CD4-positive, alpha-beta memory T cell (primary cell): Measurements from ENCODE around the gene ITGB3. TPM values are rescaled to one million over a fixed set of nuclear protein-coding genes. Genes with fewer than 3 reads are reported as not detected.

ENCODE experiments used
- CTCF ChIA-PET: fragments of 350-600 bp; sonication (Branson Sonifier 250); formaldehyde crosslinking; loops from one replicate; lab custom pipeline; 2021; ENCODE audit warnings: inconsistent platforms; ENCODE audit not compliant: partially characterized antibody; lab: Charles Lee
- POLR2A ChIA-PET: fragments of 350-600 bp; sonication (Branson Sonifier 250); formaldehyde crosslinking; loops from one replicate; lab custom pipeline; 2021; ENCODE audit not compliant: partially characterized antibody; lab: Charles Lee
- DNase-seq, 5 donors: peaks; one replicate each; pipeline versions ENCODE4 v3.0.0 to v3.0.0-alpha.2; 2020 to 2022; ENCODE audit warnings: mixed read lengths in 1 of 5
- H3K27ac ChIP-seq: one replicate; pipeline ENCODE4 v1.7.0; 2013; ENCODE audit warnings: low read depth, low read length
- H3K27me3 ChIP-seq: 2 replicates; pipeline ENCODE4 v1.7.0; 2013; ENCODE audit warnings: mild to moderate bottlenecking, low read length, moderate library complexity; ENCODE audit not compliant: insufficient read depth
- H3K36me3 ChIP-seq: 2 replicates; pipeline ENCODE4 v1.7.0; 2013; ENCODE audit warnings: mild to moderate bottlenecking, low read length, moderate library complexity; ENCODE audit not compliant: insufficient read depth
- H3K4me1 ChIP-seq: 2 replicates; pipeline ENCODE4 v1.7.0; 2013; ENCODE audit warnings: mild to moderate bottlenecking, low read length, moderate library complexity; ENCODE audit not compliant: insufficient read depth
- H3K4me3 ChIP-seq, 2 donors: one replicate each; pipeline ENCODE4 v1.7.0; 2013; ENCODE audit warnings: low read length in 2 of 2, mild to moderate bottlenecking in 1 of 2
- H3K9me3 ChIP-seq, 2 donors: one replicate each; pipeline ENCODE4 v1.7.0; 2013; ENCODE audit warnings: low read length in 2 of 2, control low read depth in 1 of 2; ENCODE audit not compliant: control insufficient read depth in 1 of 2
- H3K27ac Mint-ChIP-seq, 7 donors: one replicate each; pipeline ENCODE4 v1.8.0; 2020 to 2021; ENCODE audit warnings: mixed read lengths in 7 of 7, mild to moderate bottlenecking in 6 of 7, inconsistent platforms in 3 of 7, moderate library complexity in 3 of 7
- H3K27me3 Mint-ChIP-seq, 2 donors: one replicate each; pipeline ENCODE4 v1.8.0; 2020 to 2021; ENCODE audit warnings: mixed read lengths in 2 of 2
- H3K36me3 Mint-ChIP-seq, 2 donors: one replicate each; pipeline ENCODE4 v1.8.0; 2020 to 2021; ENCODE audit warnings: mixed read lengths in 2 of 2, inconsistent platforms in 1 of 2, mild to moderate bottlenecking in 1 of 2
- H3K4me1 Mint-ChIP-seq, 4 donors: one replicate each; pipeline ENCODE4 v1.8.0; 2020 to 2021; ENCODE audit warnings: mixed read lengths in 4 of 4, mild to moderate bottlenecking in 1 of 4
- H3K4me3 Mint-ChIP-seq, 8 donors: one replicate each; pipeline ENCODE4 v1.8.0; 2020 to 2021; ENCODE audit warnings: mixed read lengths in 8 of 8, mild to moderate bottlenecking in 7 of 8, moderate library complexity in 6 of 8, inconsistent platforms in 3 of 8
- H3K9me3 Mint-ChIP-seq, 8 donors: one replicate each; pipeline ENCODE4 v1.8.0; 2020 to 2021; ENCODE audit warnings: mixed read lengths in 8 of 8, mild to moderate bottlenecking in 5 of 8, inconsistent platforms in 3 of 8, moderate library complexity in 1 of 8
- intact Hi-C: fragments of 100-400 bp; cut with micrococcal nuclease; formaldehyde crosslinking; loops from one replicate; pipeline ENCODE4 v1.15.1; 2023
- polyA plus RNA-seq, 2 donors: library from polyadenylated mRNA; unstranded; fragments of 300-500 nt; fragmentation: Illumina TruSeq; gene quantifications; one replicate each; pipeline ENCODE4 v1.2.3, GENCODE V29; 2021
- total RNA-seq, 2 experiments: library from RNA; stranded (reverse); gene quantifications; one replicate each; pipeline ENCODE4 v1.2.3, GENCODE V29; 2021

The ITGB3 gene
- total and polyA plus RNA-seq, 4 experiments from 2014 or later = not detected

DNA sequence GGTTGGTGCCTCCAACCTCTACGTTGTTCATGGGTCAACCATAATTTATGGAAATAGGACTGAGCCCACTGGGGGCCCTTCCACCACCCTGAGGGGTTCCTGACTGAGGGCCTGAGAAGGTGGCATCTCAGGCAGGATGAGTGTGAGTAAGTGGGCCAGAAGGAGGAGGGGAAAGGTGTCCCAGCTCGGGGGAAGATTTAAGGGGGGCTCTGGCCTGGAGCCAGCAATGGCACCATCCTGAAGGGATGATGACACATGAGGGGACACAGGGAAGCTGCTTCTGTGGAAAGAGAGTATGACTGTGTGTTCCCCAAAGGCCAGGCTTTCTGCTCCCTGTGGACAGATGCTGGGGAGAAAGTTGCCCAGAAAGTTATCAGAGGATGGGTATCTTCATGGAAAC is 25.8 kb upstream of the ITGB3 start:
- DNase-seq = no peak
- H3K36me3 Mint-ChIP-seq = no peaks in the 10 kb centered on the region
- peaks cover 0 to 4% (median 0%) of the 10 kb centered on the region in 8 donors for H3K9me3 Mint-ChIP-seq
- H3K27me3 ChIP-seq = no peaks in the 10 kb centered on the region
- peaks cover 12% of the 10 kb centered on the region for H3K4me1 ChIP-seq
- peaks cover 2 to 7% of the 10 kb centered on the region in 2 donors for H3K27me3 Mint-ChIP-seq
- H3K4me3 ChIP-seq = no peak overlapping the region
- peaks cover 10 to 13% (median 12%) of the 10 kb centered on the region in 4 donors for H3K4me1 Mint-ChIP-seq
- H3K27ac Mint-ChIP-seq = peak overlapping the region in 1 of 7 donors; percentile 8
- no peaks in the 10 kb centered on the region for H3K36me3 ChIP-seq
- intact Hi-C loops = no loop called here
- H3K27ac ChIP-seq = no peak overlapping the region
- H3K9me3 ChIP-seq = no peaks in the 10 kb centered on the region
- CTCF ChIA-PET = interaction anchor here (1.8 to 4.5 kb wide), 3 partner anchors 20 to 387 kb away, joined by 6 to 42 read pairs (median 11); no protein-coding TSS in a partner anchor
- H3K4me3 Mint-ChIP-seq = no peak overlapping the region
- POLR2A ChIA-PET = interaction anchor here (1.0 kb wide), 1 partner anchor 22 kb away, joined by 3 read pairs; no protein-coding TSS in a partner anchor

DNA sequence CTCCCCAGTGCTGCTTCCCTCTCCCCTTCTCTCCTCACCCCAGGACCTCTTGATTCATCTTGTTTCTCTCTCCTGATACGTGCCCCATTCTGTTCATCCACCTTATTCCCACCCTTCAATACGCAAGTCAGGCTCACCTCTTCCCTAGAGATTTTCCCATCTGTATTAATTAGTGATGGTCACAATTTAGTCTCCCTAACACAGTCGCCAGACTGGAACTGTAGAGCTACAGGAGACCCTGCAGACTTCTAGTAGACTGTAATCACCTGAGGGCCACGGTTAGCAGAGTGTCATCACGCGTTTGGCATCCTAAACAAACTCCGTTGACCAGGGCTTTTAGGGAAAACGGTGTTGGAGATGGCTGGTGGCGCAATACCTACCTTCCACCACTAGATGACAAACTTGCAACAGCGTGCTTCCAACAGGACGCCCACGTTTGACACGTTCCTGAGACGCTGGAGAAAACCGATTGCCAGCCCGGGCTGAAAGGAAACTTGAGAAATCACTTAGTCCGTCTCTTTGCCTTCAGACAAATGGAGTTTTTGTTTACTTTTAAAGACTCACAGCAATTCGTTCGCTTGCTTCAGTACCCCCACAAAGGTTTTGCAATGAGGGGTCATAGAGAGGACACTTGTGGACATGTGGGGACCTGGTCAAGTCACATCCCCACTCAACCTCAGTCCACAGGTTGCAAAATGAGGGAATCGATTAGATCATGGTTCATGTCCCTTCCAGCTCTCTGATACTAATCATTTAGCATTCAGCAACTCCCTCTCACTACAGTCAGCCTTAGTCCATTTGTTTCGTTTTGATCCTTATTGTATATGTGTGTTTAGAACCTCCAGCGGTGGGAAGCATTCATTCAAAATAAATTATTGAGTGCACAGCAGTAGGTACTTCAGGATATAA is 23.8 kb upstream of the ITGB3 start:
- H3K4me3 Mint-ChIP-seq = peak overlapping the region; percentile 3 to 78 (median 66)
- peaks cover 2 to 7% of the 10 kb centered on the region in 2 donors for H3K27me3 Mint-ChIP-seq
- H3K27ac Mint-ChIP-seq = peak overlapping the region in 4 of 7 donors; percentile 16 to 53 (median 43)
- CTCF ChIA-PET = interaction anchor here (0.6 to 4.5 kb wide), 20 partner anchors 10 to 389 kb away, joined by 3 to 42 read pairs (median 6); no protein-coding TSS in a partner anchor
- POLR2A ChIA-PET = interaction anchor here (0.5 to 1.4 kb wide), 5 partner anchors 14 to 386 kb away, joined by 3 to 8 read pairs (median 3); no protein-coding TSS in a partner anchor
- H3K9me3 ChIP-seq = no peaks in the 10 kb centered on the region
- peaks cover 0 to 2% (median 0%) of the 10 kb centered on the region in 8 donors for H3K9me3 Mint-ChIP-seq
- no peak overlapping the region for H3K27ac ChIP-seq
- intact Hi-C loops = loop anchor here (1.0 kb wide), 3 partner anchors 24 to 387 kb away; no protein-coding TSS in a partner anchor
- H3K36me3 Mint-ChIP-seq = no peaks in the 10 kb centered on the region
- peaks cover 10 to 13% (median 12%) of the 10 kb centered on the region in 4 donors for H3K4me1 Mint-ChIP-seq
- H3K36me3 ChIP-seq = no peaks in the 10 kb centered on the region
- peak; percentile 58 to 67 (median 62) for DNase-seq
- no peaks in the 10 kb centered on the region for H3K27me3 ChIP-seq
- peaks cover 12% of the 10 kb centered on the region for H3K4me1 ChIP-seq
- peak overlapping the region in 1 of 2 donors; percentile 12 for H3K4me3 ChIP-seq

DNA sequence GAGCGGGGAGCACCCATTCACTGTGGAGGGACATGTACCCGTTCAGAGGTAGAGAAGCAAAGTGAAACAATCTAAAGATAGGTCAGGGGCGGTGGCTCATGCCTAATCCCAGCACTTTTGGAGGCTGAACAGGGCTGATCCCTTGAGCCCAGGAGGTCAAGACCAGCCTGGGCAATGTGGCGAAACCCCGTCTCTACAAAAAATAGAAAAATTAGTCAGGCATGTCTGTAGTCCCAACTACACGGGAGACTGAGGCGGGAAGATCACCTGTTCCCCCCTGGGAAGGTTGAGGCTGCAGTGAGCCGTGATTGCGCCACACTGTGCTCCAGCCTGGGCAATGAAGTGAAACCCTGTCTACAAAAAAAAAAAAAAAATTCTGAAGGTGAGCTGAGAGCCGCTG is 22.8 kb upstream of the ITGB3 start:
- Mint-ChIP-seq H3K4me1 (peaks cover 10 to 13% (median 12%) of the 10 kb centered on the region in 4 donors), H3K27ac (no peak overlapping the region), H3K9me3 (peaks cover 0 to 2% (median 0%) of the 10 kb centered on the region in 8 donors), H3K36me3 (no peaks in the 10 kb centered on the region), H3K4me3 (peak overlapping the region in 1 of 8 donors; percentile 78), H3K27me3 (peaks cover 2 to 7% of the 10 kb centered on the region in 2 donors)
- ChIA-PET POLR2A (no interaction called here), CTCF (interaction anchor here (1.0 to 4.5 kb wide), 11 partner anchors 10 to 385 kb away, joined by 3 to 42 read pairs (median 5); no protein-coding TSS in a partner anchor)
- H3K27me3 ChIP-seq = no peaks in the 10 kb centered on the region
- no peaks in the 10 kb centered on the region for H3K9me3 ChIP-seq
- DNase-seq = no peak
- H3K4me3 ChIP-seq = no peak overlapping the region
- no peaks in the 10 kb centered on the region for H3K36me3 ChIP-seq
- H3K27ac ChIP-seq = no peak overlapping the region
- H3K4me1 ChIP-seq = peaks cover 12% of the 10 kb centered on the region
- intact Hi-C loops = no loop called here

DNA sequence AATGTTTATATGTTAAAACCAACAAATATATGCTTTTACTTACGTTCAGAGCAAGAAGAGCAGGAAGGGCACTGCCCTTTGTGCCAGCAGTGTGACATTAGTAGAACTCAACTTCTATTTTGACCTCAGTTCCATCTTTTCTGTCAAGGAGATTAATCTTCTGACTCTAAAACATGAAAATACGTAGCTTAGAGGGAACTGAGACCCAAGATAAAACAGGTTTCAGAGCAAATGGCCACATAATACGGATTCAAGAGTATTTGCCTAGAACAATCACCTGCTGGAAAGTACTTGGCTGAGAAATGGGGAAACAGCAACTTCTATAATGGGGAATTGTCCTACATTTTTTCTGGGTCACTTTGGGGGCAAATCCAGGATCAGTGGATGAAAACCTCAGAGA is 22.3 kb upstream of the ITGB3 start:
- Mint-ChIP-seq H3K9me3 (peaks cover 0 to 2% (median 0%) of the 10 kb centered on the region in 8 donors), H3K27me3 (peaks cover 2 to 7% of the 10 kb centered on the region in 2 donors), H3K27ac (no peak overlapping the region), H3K36me3 (no peaks in the 10 kb centered on the region), H3K4me1 (peaks cover 10 to 13% (median 12%) of the 10 kb centered on the region in 4 donors), H3K4me3 (no peak overlapping the region)
- Histone ChIP-seq H3K27me3 (no peaks in the 10 kb centered on the region), H3K27ac (no peak overlapping the region), H3K4me1 (peaks cover 12% of the 10 kb centered on the region), H3K36me3 (no peaks in the 10 kb centered on the region), H3K4me3 (no peak overlapping the region), H3K9me3 (no peaks in the 10 kb centered on the region)
- ChIA-PET POLR2A (no interaction called here), CTCF (interaction anchor here (1.0 to 4.5 kb wide), 7 partner anchors 9 to 384 kb away, joined by 3 to 42 read pairs (median 5); no protein-coding TSS in a partner anchor)
- DNase-seq = no peak
- intact Hi-C loops = no loop called here

DNA sequence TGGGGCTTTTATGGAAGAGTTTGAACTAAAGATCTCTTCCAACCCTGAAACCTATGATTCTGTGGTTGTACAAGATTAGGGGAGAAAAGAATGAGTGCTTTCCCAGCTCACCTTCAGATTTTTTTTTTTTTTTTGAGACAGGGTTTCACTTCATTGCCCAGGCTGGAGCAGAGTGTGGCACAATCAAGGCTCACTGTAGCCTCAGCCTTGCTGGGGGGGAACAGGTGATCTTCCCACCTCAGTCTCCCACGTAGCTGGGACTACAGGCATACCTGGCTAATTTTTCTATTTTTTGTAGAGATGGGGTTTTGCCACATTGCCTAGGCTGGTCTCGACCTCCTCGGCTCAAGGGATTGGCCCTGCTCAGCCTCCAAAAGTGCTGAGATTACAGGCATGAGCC is 21.8 kb upstream of the ITGB3 start:
- Histone ChIP-seq H3K36me3 (no peaks in the 10 kb centered on the region), H3K4me3 (no peak overlapping the region), H3K9me3 (no peaks in the 10 kb centered on the region), H3K27me3 (no peaks in the 10 kb centered on the region), H3K27ac (no peak overlapping the region), H3K4me1 (peaks cover 12% of the 10 kb centered on the region)
- peaks cover 2 to 7% of the 10 kb centered on the region in 2 donors for H3K27me3 Mint-ChIP-seq
- no peak overlapping the region for H3K27ac Mint-ChIP-seq
- POLR2A ChIA-PET = no interaction called here
- intact Hi-C loops = no loop called here
- CTCF ChIA-PET = interaction anchor here (1.0 to 4.5 kb wide), 6 partner anchors 9 to 384 kb away, joined by 3 to 42 read pairs (median 4); no protein-coding TSS in a partner anchor
- no peak overlapping the region for H3K4me3 Mint-ChIP-seq
- no peaks in the 10 kb centered on the region for H3K36me3 Mint-ChIP-seq
- H3K4me1 Mint-ChIP-seq = peaks cover 10 to 13% (median 12%) of the 10 kb centered on the region in 4 donors
- DNase-seq = no peak
- peaks cover 0 to 2% (median 0%) of the 10 kb centered on the region in 8 donors for H3K9me3 Mint-ChIP-seq

DNA sequence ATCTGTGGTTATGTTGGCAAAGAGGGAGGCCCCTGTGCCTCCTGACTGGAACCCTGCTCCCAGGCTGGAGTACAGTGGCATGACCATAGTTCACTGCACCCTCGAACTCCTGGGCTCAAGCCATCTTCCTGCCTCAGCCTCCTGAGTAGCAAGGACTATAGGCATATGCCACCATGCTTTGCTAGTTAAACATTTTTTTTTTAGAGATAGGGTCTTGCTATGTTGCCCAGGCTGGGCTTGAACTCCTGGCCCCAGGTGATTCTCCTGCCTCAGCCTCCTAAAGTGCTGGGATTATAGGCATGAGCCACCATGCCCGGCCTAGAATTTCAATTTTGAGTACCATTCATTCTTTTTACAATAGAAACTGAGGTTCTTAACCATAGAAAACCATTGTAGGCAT is 21.2 kb upstream of the ITGB3 start:
- H3K36me3 ChIP-seq = no peaks in the 10 kb centered on the region
- Mint-ChIP-seq H3K9me3 (no peaks in the 10 kb centered on the region), H3K4me1 (peaks cover 10 to 13% (median 12%) of the 10 kb centered on the region in 4 donors), H3K36me3 (no peaks in the 10 kb centered on the region), H3K27me3 (peaks cover 2 to 7% of the 10 kb centered on the region in 2 donors), H3K4me3 (no peak overlapping the region), H3K27ac (peak overlapping the region in 2 of 7 donors; percentile 75 to 76)
- ChIA-PET CTCF (no interaction called here), POLR2A (no interaction called here)
- no peak for DNase-seq
- no peaks in the 10 kb centered on the region for H3K9me3 ChIP-seq
- no peak overlapping the region for H3K4me3 ChIP-seq
- intact Hi-C loops = no loop called here
- peaks cover 12% of the 10 kb centered on the region for H3K4me1 ChIP-seq
- H3K27ac ChIP-seq = no peak overlapping the region
- no peaks in the 10 kb centered on the region for H3K27me3 ChIP-seq

DNA sequence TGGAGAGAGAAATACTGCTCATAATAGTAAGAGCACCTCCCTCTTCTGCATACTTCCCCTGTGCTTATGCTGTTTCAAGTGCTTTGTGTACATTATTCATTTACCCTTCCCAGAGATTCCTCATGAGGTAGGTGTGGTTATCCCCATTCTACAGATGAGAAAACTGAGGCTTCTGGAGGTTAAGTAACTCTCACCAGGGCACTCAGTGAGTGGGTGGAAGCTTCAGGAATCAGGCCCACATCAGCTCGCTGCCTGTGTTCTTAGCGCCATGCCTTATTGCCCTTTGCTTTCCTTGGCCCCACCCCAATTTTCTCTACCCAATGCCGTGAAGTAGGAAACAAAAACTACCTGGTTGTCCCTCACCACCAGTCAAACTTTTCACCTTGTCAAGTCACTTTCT is 18.1 kb upstream of the ITGB3 start:
- no peaks in the 10 kb centered on the region for H3K27me3 ChIP-seq
- H3K27ac ChIP-seq = no peak overlapping the region
- H3K9me3 Mint-ChIP-seq = peaks cover 0 to 1% (median 0%) of the 10 kb centered on the region in 8 donors
- H3K36me3 ChIP-seq = no peaks in the 10 kb centered on the region
- H3K4me1 Mint-ChIP-seq = peaks cover 0 to 12% (median 7%) of the 10 kb centered on the region in 4 donors
- no peaks in the 10 kb centered on the region for H3K9me3 ChIP-seq
- ChIA-PET CTCF (no interaction called here), POLR2A (no interaction called here)
- H3K36me3 Mint-ChIP-seq = no peaks in the 10 kb centered on the region
- H3K4me3 Mint-ChIP-seq = no peak overlapping the region
- intact Hi-C loops = no loop called here
- no peak overlapping the region for H3K27ac Mint-ChIP-seq
- DNase-seq = no peak
- peaks cover under 1% of the 10 kb centered on the region for H3K4me1 ChIP-seq
- H3K4me3 ChIP-seq = no peak overlapping the region
- peaks cover 0 to 3% of the 10 kb centered on the region in 2 donors for H3K27me3 Mint-ChIP-seq
